Breast epithelium (tissue), 4 donors: ENCODE results near the gene PHAF1. TPM values are rescaled to one million over a fixed set of nuclear protein-coding genes. Genes with fewer than 3 reads are reported as not detected.

Experiments used
- DNase-seq, 2 donors: peaks; one replicate each; pipeline ENCODE4 v3.0.0-alpha.2; 2019; ENCODE audit warnings: low spot score in 2 of 2
- H3K27ac ChIP-seq, 2 donors: fragments of 200-600 bp; sonication (generic) in 1 of 2; one replicate each; pipeline ENCODE4 v1.5.1; 2016 to 2019; ENCODE audit warnings: mild to moderate bottlenecking in 1 of 2
- H3K27me3 ChIP-seq, 2 donors: fragments of 200-600 bp; sonication (generic) in 1 of 2; one replicate each; pipeline versions ENCODE4 v1.5.1 to v1.6.0; 2017 to 2019; ENCODE audit warnings: control low read depth in 1 of 2, mild to moderate bottlenecking in 1 of 2
- H3K36me3 ChIP-seq: fragments of 200-600 bp; one replicate; pipeline ENCODE4 v1.5.1; 2019
- H3K4me1 ChIP-seq, 2 donors: fragments of 200-600 bp; sonication (generic); one replicate each; pipeline ENCODE4 v1.5.1; 2016 to 2019; ENCODE audit warnings: control low read depth in 1 of 2
- H3K4me3 ChIP-seq, 3 donors: fragments of 200-600 bp; sonication (generic); 1 replicate in 2 of 3; 2 replicates in 1 of 3; pipeline ENCODE4 v1.5.1; 2016 to 2019; ENCODE audit warnings: mild to moderate bottlenecking in 3 of 3, moderate library complexity in 2 of 3
- H3K9me3 ChIP-seq, 2 donors: fragments of 200-600 bp; sonication (generic) in 1 of 2; one replicate each; pipeline ENCODE4 v1.5.1; 2016 to 2019; ENCODE audit warnings: control low read depth in 1 of 2
- CTCF ChIP-seq, 3 donors: fragments of 450-650 bp; IDR thresholded peaks; one replicate each; pipeline ENCODE4 v1.5.1; 2016 to 2017; ENCODE audit warnings: antibody characterized with exemption in 3 of 3, mild to moderate bottlenecking in 3 of 3, moderate library complexity in 3 of 3
- POLR2A ChIP-seq: fragments of 450-650 bp; IDR thresholded peaks from one replicate; pipeline ENCODE4 v1.6.1; 2016; ENCODE audit warnings: antibody characterized with exemption, mild to moderate bottlenecking, moderate library complexity
- POLR2AphosphoS5 ChIP-seq, 3 donors: sonication (generic); formaldehyde crosslinking; IDR thresholded peaks; one replicate each; pipeline ENCODE4 v1.6.1; 2017; ENCODE audit warnings: antibody characterized with exemption in 3 of 3
- intact Hi-C: fragments of 100-400 bp; cut with DNase I; formaldehyde crosslinking; loops from one replicate; pipeline ENCODE4 v1.15.1; 2023; ENCODE audit warnings: low total_unique reads
- total RNA-seq, 3 donors: library from RNA; depleted of rRNA; stranded (reverse); fragments of >200 nt; gene quantifications; one replicate each; pipeline ENCODE4 v1.1.0, GENCODE V29; 2016

PHAF1 gene
- total RNA-seq, 3 donors from 2014 or later, result 17.8 to 31.8 (median 27.1) TPM

GRCh38 chr16:67098599-67098998, 11.1 kb upstream of the PHAF1 start:
- Histone ChIP-seq H3K4me1 (no peaks in the 10 kb centered on the region), H3K27me3 (no peaks in the 10 kb centered on the region), H3K36me3 (no peaks in the 10 kb centered on the region), H3K4me3 (no peak overlapping the region), H3K27ac (no peak overlapping the region), H3K9me3 (no peaks in the 10 kb centered on the region)
- intact Hi-C loops, result loop anchor here (5.0 kb wide), 1 partner anchor 1239 kb away; no protein-coding TSS in a partner anchor
- TF ChIP-seq POLR2AphosphoS5 (IDR thresholded peaks at IDR 0.05), result no peak
- TF ChIP-seq POLR2A, result no peak
- TF ChIP-seq CTCF (IDR thresholded peaks at IDR 0.05), result no peak
- DNase-seq, result no peak

- intact Hi-C loops, result no loop called here
- no peak for DNase-seq
- H3K4me1 ChIP-seq, result no peaks in the 10 kb centered on the region
- H3K27ac ChIP-seq, result no peak overlapping the region
- H3K36me3 ChIP-seq, result no peaks in the 10 kb centered on the region
- H3K9me3 ChIP-seq, result no peaks in the 10 kb centered on the region
- TF ChIP-seq CTCF (IDR thresholded peaks at IDR 0.05), result no peak
- TF ChIP-seq POLR2A, result no peak
- TF ChIP-seq POLR2AphosphoS5 (IDR thresholded peaks at IDR 0.05), result no peak
- no peak overlapping the region for H3K4me3 ChIP-seq
- no peaks in the 10 kb centered on the region for H3K27me3 ChIP-seq
These were observed 9.0 kb upstream of the PHAF1 start for GRCh38 chr16:67100569-67101310.

- no peak for DNase-seq
- no peak overlapping the region for H3K27ac ChIP-seq
- H3K36me3 ChIP-seq, result no peaks in the 10 kb centered on the region
- TF ChIP-seq CTCF (IDR thresholded peaks at IDR 0.05), result no peak
- no peak for TF ChIP-seq POLR2A
- TF ChIP-seq POLR2AphosphoS5 (IDR thresholded peaks at IDR 0.05), result no peak
- H3K4me1 ChIP-seq, result no peaks in the 10 kb centered on the region
- no peaks in the 10 kb centered on the region for H3K9me3 ChIP-seq
- H3K4me3 ChIP-seq, result no peak overlapping the region
- intact Hi-C loops, result no loop called here
- no peaks in the 10 kb centered on the region for H3K27me3 ChIP-seq
These were observed 8.2 kb upstream of the PHAF1 start for GRCh38 chr16:67101311-67102082.

- no peaks in the 10 kb centered on the region for H3K27me3 ChIP-seq
- no peaks in the 10 kb centered on the region for H3K36me3 ChIP-seq
- no peaks in the 10 kb centered on the region for H3K9me3 ChIP-seq
- no peak for DNase-seq
- H3K4me1 ChIP-seq, result no peaks in the 10 kb centered on the region
- intact Hi-C loops, result no loop called here
- TF ChIP-seq CTCF (IDR thresholded peaks at IDR 0.05), result no peak
- no peak for TF ChIP-seq POLR2AphosphoS5 (IDR thresholded peaks at IDR 0.05)
- TF ChIP-seq POLR2A, result no peak
- no peak overlapping the region for H3K27ac ChIP-seq
- no peak overlapping the region for H3K4me3 ChIP-seq
These were observed 5.7 kb upstream of the PHAF1 start for GRCh38 chr16:67104061-67104460.

GRCh38 chr16:67104845-67105244, 4.9 kb upstream of the PHAF1 start:
- Histone ChIP-seq H3K9me3 (no peaks in the 10 kb centered on the region), H3K4me1 (no peaks in the 10 kb centered on the region), H3K36me3 (no peaks in the 10 kb centered on the region), H3K27me3 (no peaks in the 10 kb centered on the region), H3K4me3 (no peak overlapping the region), H3K27ac (peak overlapping the region; percentile 53 to 57)
- peak in 1 of 2 donors; percentile 34 for DNase-seq
- TF ChIP-seq POLR2A (no peak), POLR2AphosphoS5 (IDR thresholded peaks at IDR 0.05) (no peak), CTCF (IDR thresholded peaks at IDR 0.05) (no peak)
- intact Hi-C loops, result no loop called here
